Vagina (tissue), 2 donors: ENCODE measurements around the gene BIN1.

Experiments used
- POLR2AphosphoS5 ChIP-seq, 2 donors: sonication (generic); formaldehyde crosslinking; IDR thresholded peaks; one replicate each; pipeline ENCODE4 v1.9.0; 2017; ENCODE audit warnings: antibody characterized with exemption in 2 of 2, mild to moderate bottlenecking in 2 of 2, low read depth in 1 of 2; ENCODE audit not compliant: insufficient read depth in 1 of 2
- TF ChIP-seq, protein P1 (sequence below), 3 experiments: fragments of 450-650 bp in 2 of 3; fragments of 200-600 bp in 1 of 3; sonication (generic) in 1 of 3; IDR thresholded peaks; one replicate each; pipeline ENCODE4 v1.5.1; 2017 to 2019; ENCODE audit warnings: antibody characterized with exemption in 3 of 3, mild to moderate bottlenecking in 2 of 3, moderate library complexity in 2 of 3

DNA sequence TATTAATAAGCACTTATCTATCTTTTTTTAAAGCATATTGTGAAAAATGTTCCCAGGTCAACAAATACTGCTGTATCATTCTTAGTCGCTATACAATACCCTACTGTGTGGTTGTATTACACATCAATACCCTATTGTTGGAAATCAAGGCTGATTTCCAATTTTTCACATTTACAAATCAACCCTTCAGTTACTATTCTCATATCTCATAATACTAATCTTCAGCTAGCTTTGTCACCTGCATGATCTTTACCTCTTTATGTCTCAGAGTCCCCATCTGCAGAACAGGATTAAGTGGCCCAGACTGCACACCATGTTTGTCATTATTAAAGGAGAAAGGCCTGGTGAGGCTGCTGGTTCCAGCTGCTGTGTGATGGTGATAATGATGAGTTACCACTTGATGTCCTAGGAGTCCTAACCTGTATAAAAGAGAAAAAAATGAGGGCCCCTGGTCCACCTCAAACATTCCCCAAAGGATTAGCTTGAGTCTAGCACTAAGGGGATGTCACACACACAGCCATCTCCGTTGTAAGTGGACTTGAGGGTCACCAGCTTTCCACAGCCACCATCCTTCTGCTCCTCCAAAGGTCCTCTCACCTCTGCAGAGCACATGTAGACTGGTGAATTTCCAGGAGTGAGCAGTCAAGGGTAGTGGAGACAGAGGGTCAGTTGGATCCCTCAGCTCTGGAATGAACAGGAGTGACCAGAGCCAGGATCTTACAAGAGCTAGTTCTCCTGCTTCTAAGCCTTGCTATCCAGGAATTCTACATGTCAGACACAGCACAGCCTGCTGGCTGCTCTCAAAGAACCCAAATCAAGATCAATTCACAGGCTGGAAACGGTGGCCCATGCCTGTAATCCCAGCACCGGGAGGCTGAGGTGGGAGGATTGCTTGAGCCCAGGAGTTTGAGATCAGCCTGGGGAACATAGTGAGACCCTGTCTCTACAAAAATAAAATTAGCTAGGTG lies 36.0 kb upstream of the BIN1 start:
- TF ChIP-seq, protein P1, sequence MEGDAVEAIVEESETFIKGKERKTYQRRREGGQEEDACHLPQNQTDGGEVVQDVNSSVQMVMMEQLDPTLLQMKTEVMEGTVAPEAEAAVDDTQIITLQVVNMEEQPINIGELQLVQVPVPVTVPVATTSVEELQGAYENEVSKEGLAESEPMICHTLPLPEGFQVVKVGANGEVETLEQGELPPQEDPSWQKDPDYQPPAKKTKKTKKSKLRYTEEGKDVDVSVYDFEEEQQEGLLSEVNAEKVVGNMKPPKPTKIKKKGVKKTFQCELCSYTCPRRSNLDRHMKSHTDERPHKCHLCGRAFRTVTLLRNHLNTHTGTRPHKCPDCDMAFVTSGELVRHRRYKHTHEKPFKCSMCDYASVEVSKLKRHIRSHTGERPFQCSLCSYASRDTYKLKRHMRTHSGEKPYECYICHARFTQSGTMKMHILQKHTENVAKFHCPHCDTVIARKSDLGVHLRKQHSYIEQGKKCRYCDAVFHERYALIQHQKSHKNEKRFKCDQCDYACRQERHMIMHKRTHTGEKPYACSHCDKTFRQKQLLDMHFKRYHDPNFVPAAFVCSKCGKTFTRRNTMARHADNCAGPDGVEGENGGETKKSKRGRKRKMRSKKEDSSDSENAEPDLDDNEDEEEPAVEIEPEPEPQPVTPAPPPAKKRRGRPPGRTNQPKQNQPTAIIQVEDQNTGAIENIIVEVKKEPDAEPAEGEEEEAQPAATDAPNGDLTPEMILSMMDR (IDR thresholded peaks at IDR 0.05) = no peak
- TF ChIP-seq POLR2AphosphoS5 (IDR thresholded peaks at IDR 0.05; ENCODE audit: insufficient read depth in 1 of 2, low read depth in 1 of 2) = no peak
